Suprapubic skin (tissue), 4 donors: Measurements from ENCODE around the gene TMEM163.

Experiments
- CTCF ChIP-seq, 2 donors: fragments of 200-600 bp in 1 of 2; fragments of 450-650 bp in 1 of 2; sonication (generic) in 1 of 2; IDR thresholded peaks; one replicate each; pipeline ENCODE4 v1.5.1; 2016 to 2019; ENCODE audit warnings: antibody characterized with exemption in 2 of 2, mild to moderate bottlenecking in 1 of 2, moderate library complexity in 1 of 2
- POLR2A ChIP-seq, 2 donors: fragments of 450-650 bp; IDR thresholded peaks; one replicate each; pipeline ENCODE4 v1.6.1; 2017; ENCODE audit warnings: antibody characterized with exemption in 2 of 2, mild to moderate bottlenecking in 2 of 2, moderate library complexity in 2 of 2
- POLR2AphosphoS5 ChIP-seq, 3 donors: sonication (generic); formaldehyde crosslinking; IDR thresholded peaks; one replicate each; pipeline ENCODE4 v1.6.1; 2017; ENCODE audit warnings: antibody characterized with exemption in 3 of 3

GRCh38 chr2:134406736-134407135 lies 312.1 kb downstream of the TMEM163 start:
- TF ChIP-seq POLR2AphosphoS5 (IDR thresholded peaks at IDR 0.05) (no peak), CTCF (IDR thresholded peaks at IDR 0.05) (no peak), POLR2A (IDR thresholded peaks at IDR 0.05) (no peak)
